ENCODE results near the gene CFAP157.

Gene CFAP157

GRCh38 chr9:127706836-127707241 is at the start of gene CFAP157:
TSS of gene CFAP157 (plus strand) at chr9:127706988. CDS start at chr9:127707032, 44 bp downstream.
- DNase-seq (ENCODE audit: low read depth): no peak

- DNase-seq (ENCODE audit: low read depth): no peak
Measured at GRCh38 chr9:127658428-127658827, 48.4 kb upstream of the CFAP157 start.

DNA sequence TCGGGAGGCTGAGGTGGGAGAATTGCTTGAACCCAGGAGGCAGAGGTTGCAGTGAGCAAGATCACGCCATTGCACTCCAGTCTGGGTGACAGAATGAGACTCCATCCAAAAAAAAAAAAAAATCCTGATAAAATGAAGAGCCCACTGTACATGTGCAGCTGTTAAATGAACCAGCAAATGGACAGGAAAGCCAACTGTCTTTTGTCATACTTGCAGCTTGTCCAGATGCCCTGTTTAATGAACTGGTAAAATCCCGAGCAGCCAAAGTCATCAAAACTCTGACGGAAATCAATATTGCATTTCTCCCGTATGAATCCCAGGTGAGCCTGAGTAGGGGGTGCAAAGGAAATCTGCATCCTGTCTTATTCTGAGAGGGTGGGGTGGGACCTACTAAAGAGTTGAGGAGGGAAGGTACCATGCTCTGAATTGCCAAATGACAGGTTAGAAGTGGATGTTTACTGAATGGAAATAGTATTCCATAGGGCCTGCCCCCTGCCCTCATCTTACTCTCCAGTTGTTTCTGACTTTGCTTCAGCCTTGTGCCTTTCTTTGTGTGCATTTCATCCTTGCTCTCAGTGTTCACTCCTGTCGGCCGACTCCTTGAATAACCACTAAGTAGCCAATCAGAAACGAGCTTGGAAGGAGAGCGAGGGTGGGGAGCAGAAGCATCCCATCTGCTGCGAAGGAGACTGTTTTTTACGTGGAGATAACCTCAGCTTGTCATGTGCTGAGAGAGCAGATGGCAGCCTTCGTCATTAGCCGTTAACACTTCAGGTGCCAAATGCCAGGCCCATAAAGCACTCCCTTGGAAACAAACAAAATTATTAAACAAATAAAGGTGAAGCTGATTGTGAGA is 45.7 kb upstream of the CFAP157 start:
- no peak for DNase-seq (ENCODE audit: low read depth)

- DNase-seq (ENCODE audit: low read depth): no peak
Measured at GRCh38 chr9:127662617-127663016, 44.2 kb upstream of the CFAP157 start.

DNA sequence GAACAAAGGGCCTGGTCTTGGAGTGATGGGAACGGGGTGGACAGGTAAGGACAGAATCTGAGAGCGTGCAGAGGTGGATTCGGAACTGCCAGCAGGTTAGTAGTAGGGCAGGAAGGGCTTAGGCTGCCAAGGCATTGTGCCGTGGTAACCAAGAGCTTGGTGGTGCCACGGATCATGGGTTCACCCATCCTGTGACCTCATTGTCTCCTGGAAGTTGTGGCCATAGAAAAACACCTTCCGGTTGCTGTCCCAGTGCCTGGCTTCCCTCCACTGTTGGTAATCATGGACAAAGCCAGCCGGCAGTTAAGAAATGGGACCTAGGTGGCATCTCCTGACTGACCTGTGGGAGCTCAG is 42.5 kb upstream of the CFAP157 start:
- no peak for DNase-seq (ENCODE audit: low read depth)

GRCh38 chr9:127664678-127665507 is 41.9 kb upstream of the CFAP157 start:
- no peak for DNase-seq (ENCODE audit: low read depth)

GRCh38 chr9:127667127-127667844 is 39.5 kb upstream of the CFAP157 start:
- no peak for DNase-seq (ENCODE audit: low read depth)

GRCh38 chr9:127667906-127668305 is 38.9 kb upstream of the CFAP157 start:
- no peak for DNase-seq (ENCODE audit: low read depth)

DNA sequence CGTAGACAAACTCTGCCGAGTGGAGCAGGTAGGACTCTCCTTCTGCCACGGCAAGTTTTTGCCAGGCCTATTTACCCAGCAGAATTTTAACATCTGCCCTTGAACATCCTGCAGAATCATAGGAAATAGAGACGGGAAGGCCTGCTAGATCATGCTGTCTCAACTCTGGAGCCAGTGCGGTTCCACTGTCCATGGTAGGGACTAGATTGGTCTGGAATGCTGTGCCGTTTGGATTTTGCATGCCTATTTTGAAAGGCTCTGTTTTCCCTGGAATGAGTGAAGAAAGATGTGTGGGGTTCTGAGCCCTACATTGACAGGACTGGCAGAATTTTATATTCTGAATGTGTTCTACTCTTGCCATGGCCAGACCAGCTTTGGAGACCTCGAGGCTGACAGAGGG is 33.6 kb upstream of the CFAP157 start:
- DNase-seq (ENCODE audit: low read depth): no peak

GRCh38 chr9:127676638-127677037 is 30.1 kb upstream of the CFAP157 start:
- no peak for DNase-seq (ENCODE audit: low read depth)

- no peak for DNase-seq (ENCODE audit: low read depth)
Measured at GRCh38 chr9:127679506-127679905, 27.3 kb upstream of the CFAP157 start.

GRCh38 chr9:127680226-127680625 is 26.6 kb upstream of the CFAP157 start:
- no peak for DNase-seq (ENCODE audit: low read depth)

DNA sequence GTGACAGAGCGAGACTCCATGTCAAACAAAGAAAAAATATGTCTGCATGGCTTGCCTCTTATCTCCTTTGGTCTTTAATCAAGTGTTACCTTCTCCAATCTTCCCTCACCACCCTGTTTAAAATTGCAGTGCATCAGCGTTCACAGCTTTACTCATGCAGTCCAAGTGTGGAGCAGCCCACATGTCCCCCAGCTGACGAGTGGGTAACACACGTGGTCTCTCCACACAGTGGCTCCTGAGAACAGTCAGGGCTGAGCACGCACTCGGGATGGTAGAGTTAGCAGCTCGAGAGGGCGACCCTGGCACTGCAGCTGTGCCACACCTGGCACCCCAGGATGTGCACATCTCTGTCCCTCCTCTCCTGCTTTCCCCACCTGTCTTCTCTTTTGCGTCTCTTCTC is 25.9 kb upstream of the CFAP157 start:
- no peak for DNase-seq (ENCODE audit: low read depth)

DNA sequence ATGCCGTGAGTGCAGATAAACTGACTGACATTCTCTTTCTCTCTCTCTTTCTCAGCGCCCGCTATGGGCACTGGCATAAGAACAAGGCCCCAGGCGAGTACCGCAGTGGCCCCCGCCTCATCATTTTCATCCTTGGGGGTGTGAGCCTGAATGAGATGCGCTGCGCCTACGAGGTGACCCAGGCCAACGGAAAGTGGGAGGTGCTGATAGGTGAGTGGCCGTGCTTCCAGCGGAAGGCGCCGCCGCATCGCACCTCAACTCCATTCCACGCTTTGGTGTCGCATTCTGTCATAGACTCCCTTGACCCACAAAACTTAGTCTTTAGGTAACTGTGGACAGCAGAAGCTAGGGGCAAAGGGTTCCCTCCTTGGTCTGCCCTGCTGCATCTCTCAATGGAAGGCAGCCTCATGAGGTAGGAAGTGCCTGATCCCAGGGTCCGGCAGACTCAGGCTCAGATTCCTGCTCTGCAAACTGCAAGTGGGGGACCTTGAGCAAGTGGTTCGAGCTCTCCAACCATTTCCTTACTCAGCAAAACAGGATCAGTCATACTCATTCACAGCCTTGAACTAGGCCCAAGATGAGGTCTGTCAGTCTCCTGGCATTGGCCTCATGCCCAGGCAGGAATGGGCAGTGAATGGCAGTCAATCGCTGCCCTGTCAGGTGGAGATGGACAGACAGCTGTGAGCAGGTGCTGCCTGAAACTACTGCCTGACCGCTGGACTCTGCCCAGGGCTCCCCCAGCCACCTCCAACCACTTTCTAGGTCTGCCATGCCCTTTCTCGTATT is 24.2 kb upstream of the CFAP157 start:
- DNase-seq (ENCODE audit: low read depth): no peak

GRCh38 chr9:127683723-127684122 is 23.1 kb upstream of the CFAP157 start:
- no peak for DNase-seq (ENCODE audit: low read depth)

GRCh38 chr9:127684576-127684975 is 22.2 kb upstream of the CFAP157 start:
- no peak for DNase-seq (ENCODE audit: low read depth)

GRCh38 chr9:127686461-127687393 is 20.1 kb upstream of the CFAP157 start:
- no peak for DNase-seq (ENCODE audit: low read depth)

- no peak for DNase-seq (ENCODE audit: low read depth)
Measured at GRCh38 chr9:127689329-127690000, 17.3 kb upstream of the CFAP157 start.

GRCh38 chr9:127690735-127691134 is 16.1 kb upstream of the CFAP157 start:
- DNase-seq (ENCODE audit: low read depth): no peak

- no peak for DNase-seq (ENCODE audit: low read depth)
Measured at GRCh38 chr9:127692071-127692470, 14.7 kb upstream of the CFAP157 start.

Data from stimulated activated CD8-positive, alpha-beta memory T cell treated with anti-CD3 and anti-CD28 coated beads, Interleukin-12 subunit alpha, Interleukin-12 subunit beta, amount 100 ng/mL, for 1 hour (primary cell).